Stimulated activated CD4-positive, alpha-beta T cell treated with anti-CD3 and anti-CD28 coated beads, Interleukin-12 subunit alpha, Interleukin-12 subunit beta, amount 100 ng/mL, for 48 hours (primary cell): ENCODE data around the gene CHD2.
"Not testable (repeated sequence)": the region's sequence is repeated elsewhere in the genome, so short reads cannot be mapped to it uniquely, and the experiment has no call there.

Experiments
- DNase-seq, 3 donors: peaks; one replicate each; pipeline ENCODE4 v3.0.0-alpha.2; 2020; ENCODE audit warnings: low read depth in 2 of 3, low spot score in 1 of 3

CHD2 gene

GRCh38 chr15:92899948-92900730 lies at the start of gene CHD2:
TSS of gene CHD2 (plus strand) at chr15:92900324. CDS start at chr15:92901238, 914 bp downstream.
- peak in 1 of 3 donors; percentile 51 for DNase-seq

- no peak for DNase-seq
These were observed 46.9 kb upstream of the CHD2 start for GRCh38 chr15:92853222-92853621.

DNA sequence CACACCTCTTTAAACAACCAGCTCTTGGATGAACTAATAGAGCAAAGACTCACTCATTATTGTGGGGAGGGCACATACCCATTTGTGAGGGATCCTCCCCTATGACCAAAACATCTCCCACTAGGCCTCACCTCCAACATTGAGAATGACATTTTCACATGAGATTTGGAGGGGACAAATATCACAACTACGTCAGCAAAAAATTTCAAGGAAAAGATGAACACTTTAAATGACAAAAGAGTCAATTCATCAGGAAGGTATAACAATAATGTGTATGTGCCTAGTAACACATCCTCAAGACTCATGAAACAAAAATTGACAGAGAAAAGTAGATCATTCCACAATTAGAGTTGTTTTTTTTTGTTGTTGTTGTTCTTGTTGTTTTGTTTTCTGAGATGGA lies 38.4 kb upstream of the CHD2 start:
- DNase-seq = no peak

DNA sequence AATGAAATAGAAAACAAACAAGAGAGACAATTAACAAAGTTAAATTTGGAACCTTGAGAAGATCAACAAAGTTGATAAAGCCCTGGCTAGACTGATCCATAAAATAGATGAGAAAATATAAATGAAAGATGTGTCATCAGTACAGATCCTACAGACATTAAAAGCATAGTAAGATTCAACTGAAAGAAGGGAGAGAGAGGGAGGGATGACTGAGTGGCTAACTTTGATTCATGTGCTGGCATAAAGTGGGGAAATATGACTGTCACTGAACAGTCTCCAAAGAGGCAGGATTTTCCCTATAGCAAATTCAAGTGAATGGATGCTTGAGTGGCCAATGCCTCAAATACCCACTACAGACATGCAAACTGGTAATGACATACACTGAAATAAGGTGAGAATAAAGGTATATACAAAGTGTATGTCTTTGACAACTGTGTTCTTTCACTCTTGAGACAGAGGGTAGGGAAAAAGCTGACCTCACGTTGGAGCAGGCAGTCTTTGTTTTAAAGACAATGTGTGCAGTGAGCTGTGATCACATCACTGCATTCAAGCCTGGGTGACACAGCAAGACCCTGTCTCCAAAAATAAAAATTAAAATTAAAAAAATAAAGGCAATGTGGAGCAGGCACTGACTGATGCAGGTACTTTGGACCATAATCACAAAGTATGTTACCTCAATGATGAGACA lies 35.9 kb upstream of the CHD2 start:
- DNase-seq = no peak

- no peak for DNase-seq
These were observed 30.7 kb upstream of the CHD2 start for GRCh38 chr15:92869263-92869940.

GRCh38 chr15:92870010-92870591 lies 30.0 kb upstream of the CHD2 start:
- DNase-seq = no peak

DNA sequence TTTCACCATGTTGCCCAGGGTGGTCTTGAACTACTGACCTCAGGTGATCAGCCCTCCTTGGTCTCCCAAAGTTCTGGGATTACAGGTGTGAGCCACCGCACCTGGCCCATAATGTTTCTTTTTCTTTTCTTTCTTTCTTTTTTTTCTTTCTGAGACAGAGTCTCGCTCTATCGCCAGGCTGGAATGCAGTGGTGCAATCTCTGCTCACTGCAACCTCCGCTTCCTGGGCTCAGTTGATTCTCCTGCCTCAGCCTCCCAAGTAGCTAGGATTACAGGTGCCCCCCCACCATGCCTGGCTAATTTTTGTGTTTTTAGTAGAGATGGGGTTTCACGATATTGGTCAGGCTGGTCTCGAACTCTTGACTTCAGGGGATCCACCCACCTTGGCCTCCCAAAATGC lies 27.2 kb upstream of the CHD2 start:
- not testable (repeated sequence) for DNase-seq

- DNase-seq = no peak
These were observed 23.1 kb upstream of the CHD2 start for GRCh38 chr15:92877000-92877399.

DNA sequence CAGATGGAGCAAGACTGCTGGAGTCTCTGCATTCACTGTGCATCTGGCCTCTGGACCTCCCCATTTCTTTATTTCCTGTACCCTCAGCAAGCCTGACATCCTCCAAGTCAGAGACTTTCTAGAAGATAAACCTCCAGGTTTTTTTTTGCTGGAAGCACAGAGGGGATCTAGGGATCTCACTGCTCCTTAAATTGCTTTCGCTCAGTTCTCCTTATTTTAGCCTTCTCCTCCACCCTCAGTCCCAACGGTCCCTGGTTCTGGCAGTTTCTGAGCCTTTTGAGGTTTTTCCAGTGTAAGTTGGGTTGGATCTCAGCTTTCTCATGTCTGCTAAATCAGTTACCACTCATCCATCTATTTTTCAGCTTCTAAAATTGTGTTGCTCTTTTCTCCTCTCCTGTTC lies 22.7 kb upstream of the CHD2 start:
- no peak for DNase-seq

DNA sequence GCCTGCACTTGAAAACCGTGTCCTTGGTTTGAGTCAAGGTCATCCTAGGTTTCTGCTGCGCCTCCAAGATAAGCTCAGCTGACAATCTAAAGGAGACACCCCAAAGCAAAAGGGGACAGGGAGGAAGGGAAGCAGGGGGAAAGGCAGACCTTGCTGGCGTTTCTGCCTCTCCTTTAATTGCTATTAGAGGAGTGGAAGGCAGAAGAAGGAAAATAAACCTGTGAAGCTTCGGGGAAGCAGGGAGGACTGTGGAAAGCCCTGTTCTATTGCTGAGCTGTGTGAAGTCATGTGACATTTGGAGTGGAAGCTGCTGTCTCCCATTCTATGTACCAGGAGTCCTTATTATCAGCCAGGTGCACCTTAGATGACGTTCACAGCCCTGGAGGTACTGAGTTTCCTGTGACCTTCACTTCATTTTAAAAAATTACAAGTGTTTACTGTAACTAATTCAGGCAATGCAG lies 21.5 kb upstream of the CHD2 start:
- DNase-seq = no peak

DNA sequence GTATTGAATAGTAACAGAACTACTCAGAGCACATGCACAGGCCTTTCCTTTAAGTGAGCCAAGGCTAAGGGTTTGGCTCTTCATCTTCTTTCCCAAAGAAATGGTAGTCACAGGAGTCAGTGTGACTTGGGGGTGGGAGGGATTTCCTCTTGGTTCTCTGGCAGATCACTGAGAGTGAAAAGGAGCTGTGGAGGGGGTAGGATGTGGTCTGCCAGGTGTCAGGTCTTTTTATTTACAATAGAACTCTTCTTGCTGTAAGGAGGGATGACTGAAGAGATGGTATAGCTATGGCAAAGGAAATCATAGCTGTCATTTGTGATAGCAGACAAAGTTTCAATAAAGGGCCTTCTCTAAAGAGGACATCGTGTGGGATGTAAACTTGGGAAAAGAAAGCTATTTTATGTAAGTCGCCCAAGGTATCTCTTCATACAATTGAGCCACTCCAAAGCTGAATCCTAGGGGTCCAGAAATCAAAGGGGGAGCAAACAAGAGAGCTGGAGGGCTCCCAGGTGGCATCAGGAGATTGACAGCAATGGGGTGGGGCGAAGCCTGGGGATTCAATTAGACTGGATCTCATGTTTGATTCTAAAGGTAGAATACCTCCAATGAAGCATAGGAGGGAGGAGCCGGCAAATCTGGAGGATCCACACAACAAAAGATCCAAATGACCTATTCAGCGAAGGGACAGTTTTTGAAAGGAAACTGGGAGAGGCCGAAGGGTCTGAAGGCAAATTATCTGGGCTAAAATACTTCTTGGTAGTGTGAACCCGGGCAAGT lies 20.0 kb upstream of the CHD2 start:
- no peak for DNase-seq

DNA sequence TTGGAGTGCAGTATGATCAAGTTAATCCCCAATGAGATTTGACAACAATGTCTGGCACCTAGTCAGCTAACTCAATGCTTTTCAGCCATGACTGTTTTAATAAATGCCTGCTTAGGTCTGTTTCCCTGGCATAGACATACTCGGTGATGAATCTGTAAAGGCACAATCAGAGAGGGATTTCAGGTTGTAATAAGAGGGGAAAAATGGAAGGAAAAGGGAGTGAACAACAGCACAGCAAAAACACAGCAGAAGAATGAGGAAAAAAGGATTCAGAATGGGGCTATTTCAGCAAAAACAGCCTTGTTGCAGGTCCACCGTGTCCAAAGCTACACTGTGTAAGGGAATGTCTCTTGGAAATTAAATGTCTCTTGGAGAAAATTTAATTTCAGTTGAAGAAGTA lies 19.3 kb upstream of the CHD2 start:
- DNase-seq = no peak

DNA sequence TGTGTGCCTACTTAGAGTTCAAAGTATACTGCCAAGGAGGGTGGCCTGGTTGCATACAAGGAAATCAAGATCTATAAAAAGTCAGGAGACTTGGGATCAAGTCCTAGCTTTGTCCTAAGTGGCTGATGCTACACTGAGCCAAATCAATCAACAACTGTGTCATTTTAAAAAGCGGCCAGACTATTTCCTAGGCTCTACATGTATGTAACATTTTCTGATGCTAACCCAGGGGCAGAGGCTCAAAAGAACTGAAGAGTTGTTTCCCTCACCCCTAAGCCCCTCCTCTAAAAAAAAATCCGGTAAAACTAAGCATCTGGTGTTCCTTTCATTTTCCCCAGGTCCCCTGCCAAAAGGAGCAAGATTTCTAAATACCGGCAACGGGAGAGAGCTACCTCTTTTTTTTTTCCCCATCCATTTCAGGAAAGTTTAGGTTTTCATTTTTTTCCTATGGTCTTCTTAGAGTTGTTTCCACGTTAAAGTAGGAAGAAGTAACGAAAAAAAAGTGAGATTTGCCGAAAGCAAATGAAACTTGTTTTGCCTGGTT lies 18.8 kb upstream of the CHD2 start:
- no peak for DNase-seq

DNA sequence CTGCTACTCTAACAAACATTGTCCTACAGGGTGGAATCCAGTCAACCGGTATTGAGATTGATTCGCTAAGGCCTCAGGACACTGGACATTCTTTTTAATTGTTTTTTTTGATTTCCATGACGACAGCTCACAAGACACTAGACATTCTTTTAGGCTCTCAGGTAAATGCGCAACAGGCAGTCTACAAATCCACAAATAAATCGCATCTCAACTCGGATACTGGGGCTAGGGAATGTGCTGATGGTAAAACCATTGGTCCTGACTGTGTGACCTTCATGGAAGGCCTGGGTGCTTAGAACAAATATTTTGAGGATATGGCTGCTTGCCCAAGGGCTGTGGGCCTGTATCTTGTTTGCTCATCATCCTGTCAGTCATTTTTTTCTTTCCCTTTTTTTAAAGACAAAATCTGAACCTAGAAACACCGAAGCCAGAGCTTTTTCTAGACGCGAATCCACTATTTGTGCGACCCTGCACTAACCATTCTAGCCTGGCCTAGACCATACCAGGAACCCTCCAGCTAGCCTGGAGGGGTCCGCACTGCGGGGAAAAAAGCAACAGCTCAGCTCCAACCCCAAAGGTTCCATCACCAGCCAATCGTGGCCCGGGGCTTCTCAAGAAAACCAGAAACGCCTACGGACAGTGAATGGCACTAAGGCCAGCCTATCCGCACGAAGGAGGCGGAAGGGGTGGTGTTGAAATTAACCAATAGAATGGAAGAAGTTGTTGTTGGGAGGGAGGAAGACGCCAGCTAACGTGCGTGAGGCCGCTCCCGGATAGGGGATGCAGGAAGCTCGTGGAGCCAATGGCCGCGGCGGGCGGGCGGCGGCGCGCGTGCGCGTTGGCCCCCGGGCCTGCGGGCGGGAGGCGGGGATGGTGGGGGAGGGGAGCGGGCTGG lies 18.1 kb upstream of the CHD2 start:
- DNase-seq = peak; percentile 97 to 99 (median 98)

DNA sequence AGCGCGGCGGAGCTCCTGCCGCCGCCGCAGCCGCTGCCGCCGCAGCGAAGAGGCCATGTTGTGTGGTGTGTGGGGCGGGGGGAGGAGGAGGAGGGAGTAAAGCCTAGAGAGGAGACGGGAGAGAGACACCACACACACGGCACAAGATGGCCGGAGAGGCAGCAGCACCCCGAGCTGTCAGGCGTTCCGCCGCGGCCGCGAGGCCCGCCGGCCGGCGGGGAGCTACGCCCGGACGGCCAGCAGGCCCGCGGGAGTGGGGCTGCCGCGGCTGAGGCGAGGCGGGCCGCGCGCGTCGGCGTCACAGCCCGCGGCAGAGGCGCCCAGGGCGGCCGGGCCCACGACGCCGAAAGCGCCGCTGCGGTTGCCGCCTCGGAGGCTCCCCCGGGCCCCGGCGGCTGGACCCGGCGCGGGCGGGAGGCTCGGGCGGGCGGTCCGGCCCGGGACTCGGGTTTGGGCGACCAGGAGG lies 17.4 kb upstream of the CHD2 start:
- no peak for DNase-seq

DNA sequence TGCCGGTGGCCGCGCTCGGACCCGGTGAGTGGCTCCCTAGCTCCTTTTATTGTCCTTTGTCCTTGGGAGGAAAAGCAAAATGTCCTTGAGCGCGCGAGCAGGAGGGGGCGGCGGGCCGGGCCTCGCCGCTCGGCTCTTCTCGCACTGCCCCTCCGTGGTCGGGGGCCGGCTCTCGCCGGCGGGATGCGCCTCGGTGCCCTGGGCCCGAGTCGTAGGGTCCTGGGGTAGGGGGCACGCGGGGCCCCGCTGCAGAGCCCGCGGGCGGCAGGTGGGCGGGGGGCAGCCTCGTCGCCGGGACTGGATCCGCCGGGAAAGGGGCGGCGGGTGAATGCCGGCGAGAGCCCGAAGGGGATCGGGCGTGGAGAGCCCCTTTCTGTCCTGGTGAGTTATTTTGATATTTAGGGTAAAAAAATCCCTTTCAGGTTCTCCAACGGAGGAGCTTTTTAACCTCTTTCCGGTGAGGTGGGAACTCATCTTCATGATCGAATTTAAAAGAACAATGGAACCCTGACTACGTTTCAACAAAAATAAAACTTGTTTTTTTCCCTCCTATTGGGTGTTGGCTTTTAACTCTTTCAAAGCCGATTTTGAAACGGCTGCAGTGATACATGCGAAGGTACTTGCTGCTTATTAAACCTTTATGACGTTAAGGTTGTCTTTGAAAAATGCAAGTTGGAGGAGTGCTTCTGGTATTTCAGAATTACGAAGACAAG lies 16.8 kb upstream of the CHD2 start:
- DNase-seq = no peak

- no peak for DNase-seq
These were observed 16.2 kb upstream of the CHD2 start for GRCh38 chr15:92883876-92884435.

GRCh38 chr15:92884436-92885223 lies 15.5 kb upstream of the CHD2 start:
- DNase-seq = no peak
